NCI-H345 treated with DMSO at 0.1 percent for 48 hours (cell line): ENCODE data around the gene ACE.
A peak's percentile ranks its signal among the peaks of the same experiment; 100 is the strongest.

ENCODE experiments used
- DNase-seq: peaks from one replicate; lab custom pipeline; 2025; ENCODE audit not compliant: unreplicated experiment; lab: John Stamatoyannopoulos, UW

Gene ACE

GRCh38 chr17:63534816-63535455 is 58.1 kb downstream of the ACE start:
- DNase-seq = no peak

GRCh38 chr17:63535640-63536039 is 58.8 kb downstream of the ACE start:
- DNase-seq = no peak

GRCh38 chr17:63537001-63537400 is 60.1 kb downstream of the ACE start:
- no peak for DNase-seq

- DNase-seq = no peak
Observed at GRCh38 chr17:63537991-63538692, 61.3 kb downstream of the ACE start.

GRCh38 chr17:63538693-63539595 is 62.1 kb downstream of the ACE start:
- DNase-seq = no peak

- DNase-seq = no peak
Observed at GRCh38 chr17:63540590-63540989, 63.7 kb downstream of the ACE start.

- DNase-seq = no peak
Observed at GRCh38 chr17:63542218-63542545, 65.3 kb downstream of the ACE start.

GRCh38 chr17:63542942-63543821 is 66.3 kb downstream of the ACE start:
- peak; percentile 5 for DNase-seq

GRCh38 chr17:63543822-63544420 is 67.1 kb downstream of the ACE start:
- DNase-seq = no peak

- DNase-seq = no peak
Observed at GRCh38 chr17:63544467-63545301, 67.8 kb downstream of the ACE start.

GRCh38 chr17:63546308-63547082 is 69.6 kb downstream of the ACE start:
- no peak for DNase-seq

- DNase-seq = no peak
Observed at GRCh38 chr17:63547083-63547523, 70.2 kb downstream of the ACE start.
